IPS DF 19.7 (cell line): ENCODE results near the gene CDK17.
"Not testable (repeated sequence)": the region's sequence is repeated elsewhere in the genome, so short reads cannot be mapped to it uniquely, and the experiment has no call there.

Source experiments
- DNase-seq: peaks from one replicate; pipeline ENCODE4 v3.0.0-alpha.2; 2013; ENCODE audit warnings: low read depth, low spot score

Gene CDK17

GRCh38 chr12:96419576-96420276 is 19.5 kb upstream of the CDK17 start:
- no peak for DNase-seq

GRCh38 chr12:96417688-96418087 is 17.4 kb upstream of the CDK17 start:
- not testable (repeated sequence) for DNase-seq

- no peak for DNase-seq
These were observed 16.0 kb upstream of the CDK17 start for GRCh38 chr12:96416033-96416799.

GRCh38 chr12:96414637-96415036 is 14.4 kb upstream of the CDK17 start:
- no peak for DNase-seq

GRCh38 chr12:96412431-96412830 is 12.2 kb upstream of the CDK17 start:
- no peak for DNase-seq

- no peak for DNase-seq
These were observed 9.5 kb upstream of the CDK17 start for GRCh38 chr12:96409731-96410130.

- DNase-seq: no peak
These were observed 8.8 kb upstream of the CDK17 start for GRCh38 chr12:96408993-96409392.

- DNase-seq: not testable (repeated sequence)
These were observed 7.3 kb upstream of the CDK17 start for GRCh38 chr12:96407429-96408097.

GRCh38 chr12:96404696-96405095 is 4.5 kb upstream of the CDK17 start:
- DNase-seq: no peak

GRCh38 chr12:96403870-96404269 is 3.6 kb upstream of the CDK17 start:
- DNase-seq: no peak

GRCh38 chr12:96402522-96402921 is 2.3 kb upstream of the CDK17 start:
- DNase-seq: not testable (repeated sequence)

- DNase-seq: no peak
These were observed 1.8 kb upstream of the CDK17 start for GRCh38 chr12:96402061-96402460.

- no peak for DNase-seq
These were observed 1.0 kb upstream of the CDK17 start for GRCh38 chr12:96401076-96401871.

GRCh38 chr12:96400631-96401075 is 414 bp upstream of the CDK17 start:
- DNase-seq: no peak

- DNase-seq: no peak
These were observed 920 bp downstream of the CDK17 start for GRCh38 chr12:96399120-96399918.

- no peak for DNase-seq
These were observed 1.7 kb downstream of the CDK17 start for GRCh38 chr12:96398424-96399119.

GRCh38 chr12:96397756-96398423 is 2.3 kb downstream of the CDK17 start:
- DNase-seq: no peak

GRCh38 chr12:96396914-96397313 is 3.3 kb downstream of the CDK17 start:
- DNase-seq: no peak

- DNase-seq: no peak
These were observed 4.0 kb downstream of the CDK17 start for GRCh38 chr12:96396209-96396608.

GRCh38 chr12:96395236-96395635 is 5.0 kb downstream of the CDK17 start:
- DNase-seq: no peak
